GM10266 (cell line): ENCODE measurements around the gene PDSS2.

ENCODE experiments used
- DNase-seq: peaks from one replicate; pipeline ENCODE4 v3.0.0; 2012; ENCODE audit errors: extremely low spot score
- CTCF ChIP-seq: IDR thresholded peaks from 2 replicates; pipeline ENCODE4 v1.5.1; 2012; ENCODE audit warnings: mild to moderate bottlenecking, low read depth; ENCODE audit not compliant: control insufficient read depth, insufficient read depth; ENCODE audit errors: missing control alignments

The PDSS2 gene

DNA sequence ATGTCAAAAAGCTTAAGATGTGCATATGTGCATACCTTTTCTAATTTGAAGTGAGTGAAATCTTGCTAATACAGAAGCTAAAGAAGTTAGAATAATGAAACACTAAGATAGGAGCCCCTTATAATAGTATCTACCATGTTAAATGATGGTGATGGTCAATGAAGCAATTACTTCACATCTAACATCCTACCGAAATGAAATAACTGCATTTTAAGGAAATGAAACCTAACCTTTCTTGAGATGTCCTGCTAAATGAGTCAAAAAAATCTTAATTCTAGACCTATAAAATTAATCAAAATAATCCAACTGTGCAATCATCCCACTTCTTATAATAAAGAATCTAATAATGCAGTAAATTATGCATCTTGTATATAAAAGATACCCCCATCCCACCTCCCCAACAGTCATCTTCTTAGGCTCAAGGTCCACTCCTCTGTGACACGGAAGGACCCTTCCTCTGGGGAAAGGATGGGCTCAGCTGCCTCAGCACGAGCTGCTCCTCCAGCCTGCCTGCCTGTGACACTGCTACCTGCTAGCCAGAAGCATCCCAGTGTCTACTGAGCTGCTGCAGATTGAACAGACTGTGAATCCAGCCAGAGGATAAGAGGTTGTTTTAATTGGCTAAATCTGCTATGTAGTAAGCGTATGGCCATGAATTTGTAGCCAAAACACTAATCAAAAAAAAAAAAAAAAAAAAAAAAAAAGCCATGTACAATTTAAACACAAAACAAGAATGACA lies 214.5 kb downstream of the PDSS2 start:
- DNase-seq: no peak
- TF ChIP-seq CTCF: no peak

- DNase-seq: no peak
Observed at GRCh38 chr6:107244082-107244741, 215.2 kb downstream of the PDSS2 start.

GRCh38 chr6:107243471-107243870 lies 215.9 kb downstream of the PDSS2 start:
- DNase-seq: no peak
- no peak for TF ChIP-seq CTCF

More at GRCh38 chr6:107244082-107244741, 215.2 kb downstream of the PDSS2 start:
- TF ChIP-seq CTCF: no peak

DNA sequence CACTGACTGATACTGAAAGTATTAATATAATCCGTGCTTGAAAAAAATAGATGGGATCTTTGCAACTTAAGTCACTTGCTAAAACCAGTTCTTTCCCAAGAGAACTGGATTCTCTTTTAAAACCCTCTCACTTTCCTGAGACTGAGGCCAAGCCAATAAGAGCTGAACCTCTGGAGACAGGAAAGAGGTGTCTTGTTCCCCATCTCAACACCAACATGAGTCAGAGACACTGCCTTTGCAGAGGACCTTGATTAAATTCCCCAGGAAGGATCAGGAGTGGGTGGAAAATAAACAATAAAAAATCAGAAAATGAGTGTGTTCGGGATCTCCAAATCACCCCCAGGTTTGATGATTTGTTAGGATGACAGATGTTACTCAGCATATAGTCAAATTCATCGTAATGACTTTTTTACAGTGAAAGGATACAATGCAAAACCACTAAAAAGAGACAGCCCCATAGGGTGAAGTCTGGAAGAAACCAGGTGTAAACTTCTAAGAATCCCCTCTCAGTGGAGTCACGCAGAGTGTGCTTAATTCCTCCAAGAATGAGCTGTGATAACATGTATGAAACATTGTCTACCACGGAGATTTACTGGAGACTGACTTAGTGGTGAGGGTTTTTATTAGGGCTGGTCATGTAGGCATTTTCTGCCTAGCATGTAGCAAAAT lies 221.2 kb downstream of the PDSS2 start:
- DNase-seq: no peak
- TF ChIP-seq CTCF: no peak

GRCh38 chr6:107235511-107235910 lies 223.9 kb downstream of the PDSS2 start:
- no peak for DNase-seq

DNA sequence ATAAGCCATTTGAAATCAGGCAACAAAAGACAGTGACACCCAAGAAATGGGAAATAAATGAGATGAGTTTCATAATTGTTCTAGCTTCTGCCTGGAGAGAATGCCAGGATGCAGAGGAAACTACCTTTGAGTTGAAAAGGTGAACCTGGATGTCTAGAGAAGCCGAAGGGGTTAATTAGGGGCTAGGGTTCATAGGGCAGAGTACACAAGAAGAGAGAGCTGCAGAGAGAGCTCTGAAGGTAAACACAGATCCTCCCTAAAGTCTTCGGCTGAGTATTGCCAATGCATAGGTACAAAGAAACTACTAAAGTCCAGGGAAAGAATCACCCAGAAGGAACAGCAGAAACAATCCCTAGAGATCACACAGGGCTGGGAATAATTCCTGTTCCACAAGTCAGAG lies 224.4 kb downstream of the PDSS2 start:
- TF ChIP-seq CTCF: no peak
- no peak for DNase-seq

More at GRCh38 chr6:107235511-107235910, 223.9 kb downstream of the PDSS2 start:
- TF ChIP-seq CTCF: no peak
